Neural cell (in vitro differentiated cells): ENCODE measurements around the gene TLN1. TPM values are rescaled to one million over a fixed set of nuclear protein-coding genes. Genes with fewer than 3 reads are reported as not detected.

Source experiments
- H2AFZ ChIP-seq: fragments of 200-600, 300-800 bp; sonication (generic), shearing (Covaris generic); 2 replicates; pipeline ENCODE4 v1.6.0; 2014; ENCODE audit warnings: low read depth, mild to moderate bottlenecking, antibody characterized with exemption, low read length, moderate library complexity
- H3F3A ChIP-seq: fragments of 200-600 bp; shearing (Covaris generic); 2 replicates; pipeline ENCODE4 v1.6.1; 2016; ENCODE audit warnings: mild to moderate bottlenecking, moderate library complexity, mixed read lengths, antibody characterized with exemption, low read length; ENCODE audit not compliant: insufficient read depth, poor library complexity, severe bottlenecking
- H3K27ac ChIP-seq: fragments of 200-600, 300-800 bp; sonication (generic), shearing (Covaris generic); 2 replicates; pipeline ENCODE4 v1.5.1; 2014; ENCODE audit warnings: mild to moderate bottlenecking, low read length, moderate library complexity
- H3K27me3 ChIP-seq: fragments of 300-800, 200-600 bp; sonication (generic), shearing (Covaris generic); 2 replicates; pipeline ENCODE4 v1.6.0; 2014; ENCODE audit warnings: mild to moderate bottlenecking, low read depth, low read length, moderate library complexity; ENCODE audit not compliant: insufficient read depth
- H3K36me3 ChIP-seq: fragments of 300-800, 200-600 bp; sonication (generic), shearing (Covaris generic); 2 replicates; pipeline ENCODE4 v1.5.1; 2014; ENCODE audit warnings: mild to moderate bottlenecking, antibody characterized with exemption, low read length, moderate library complexity; ENCODE audit not compliant: insufficient read depth
- H3K4me2 ChIP-seq: fragments of 300-800, 200-600 bp; sonication (generic), shearing (Covaris generic); 2 replicates; pipeline ENCODE4 v1.6.0; 2014; ENCODE audit warnings: mild to moderate bottlenecking, low read length
- H3K4me3 ChIP-seq: fragments of 300-800, 200-600 bp; sonication (generic), shearing (Covaris generic); 2 replicates; pipeline ENCODE4 v1.5.1; 2014; ENCODE audit warnings: mild to moderate bottlenecking, low read length, moderate library complexity
- H3K79me2 ChIP-seq: fragments of 200-600 bp; shearing (Covaris generic); replicated peaks from 2 replicates; pipeline ENCODE4 v1.6.0; 2014; ENCODE audit warnings: mild to moderate bottlenecking, low read length, moderate library complexity; ENCODE audit not compliant: insufficient read depth
- H3K9ac ChIP-seq: fragments of 300-800, 200-600 bp; sonication (generic), shearing (Covaris generic); 2 replicates; pipeline ENCODE4 v1.6.1; 2016; ENCODE audit warnings: mild to moderate bottlenecking, low read length, mixed read lengths
- H3K9me2 ChIP-seq: fragments of 200-600 bp; shearing (Covaris generic); 2 replicates; pipeline ENCODE4 v1.6.1; 2016; ENCODE audit warnings: mild to moderate bottlenecking, low read length, mixed read lengths; ENCODE audit not compliant: insufficient read depth
- H3K9me3 ChIP-seq: fragments of 200-600, 300-800 bp; sonication (generic), shearing (Covaris generic); 2 replicates; pipeline ENCODE4 v1.6.1; 2016; ENCODE audit warnings: mild to moderate bottlenecking, mixed run types, low read length, moderate library complexity, mixed read lengths
- H4K20me1 ChIP-seq: fragments of 200-600 bp; shearing (Covaris generic); 2 replicates; pipeline ENCODE4 v1.6.1; 2016; ENCODE audit warnings: mild to moderate bottlenecking, mixed run types; ENCODE audit not compliant: insufficient read depth
- EP300 ChIP-seq: fragments of 450-650 bp; conservative IDR thresholded peaks from 2 replicates; pipeline ENCODE4 v1.6.1; 2014; ENCODE audit warnings: antibody characterized with exemption, mild to moderate bottlenecking, moderate library complexity; ENCODE audit not compliant: poor library complexity, severe bottlenecking
- MXI1 ChIP-seq: fragments of 450-650 bp; conservative IDR thresholded peaks from 2 replicates; pipeline ENCODE4 v1.6.1; 2014; ENCODE audit warnings: antibody characterized with exemption, mild to moderate bottlenecking; ENCODE audit not compliant: poor library complexity, severe bottlenecking
- POLR2AphosphoS5 ChIP-seq: IDR thresholded peaks from 2 replicates; pipeline ENCODE4 v1.6.1; 2012
- SMC3 ChIP-seq: fragments of 450-650 bp; conservative IDR thresholded peaks from 2 replicates; pipeline ENCODE4 v1.6.1; 2014; ENCODE audit warnings: antibody characterized with exemption, mild to moderate bottlenecking, moderate library complexity; ENCODE audit not compliant: poor library complexity
- polyA plus RNA-seq: library from polyadenylated mRNA; depleted of rRNA; stranded (reverse); fragments of >200 nt; gene quantifications from 2 replicates; pipeline ENCODE4 v1.2.3, GENCODE V29; 2014
- TF ChIP-seq, protein P1 (sequence below): fragments of 450-650 bp; IDR thresholded peaks from 2 replicates; pipeline ENCODE4 v1.5.1; 2014; ENCODE audit warnings: antibody characterized with exemption, mild to moderate bottlenecking, moderate library complexity; ENCODE audit not compliant: poor library complexity, severe bottlenecking

Gene TLN1
- polyA plus RNA-seq, 1 donor from 2014 or later: 7.1 TPM

DNA sequence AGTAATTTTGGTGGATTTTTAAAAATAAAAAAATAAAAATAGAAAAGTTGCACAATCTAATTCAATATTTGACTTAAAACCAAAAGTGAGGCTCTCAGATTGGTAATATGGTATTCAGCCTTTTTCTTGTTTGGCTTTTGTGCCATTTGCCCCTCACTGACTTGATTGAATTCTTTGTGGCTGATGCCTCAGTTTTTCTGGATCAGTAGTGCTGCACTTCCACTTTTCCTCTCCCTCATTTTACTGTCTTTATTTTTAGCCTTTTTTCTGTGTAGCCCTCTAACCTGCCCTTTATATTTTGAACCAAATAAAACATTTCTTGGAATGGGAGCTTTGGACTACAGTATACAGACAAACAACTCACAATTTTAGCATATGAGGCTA, 25.9 kb upstream of the TLN1 start:
- H3K36me3 ChIP-seq: peaks cover 6% of the 10 kb centered on the region
- no peaks in the 10 kb centered on the region for H3K9me3 ChIP-seq
- H3K79me2 ChIP-seq: no peaks in the 10 kb centered on the region
- no peaks in the 10 kb centered on the region for H3K27me3 ChIP-seq
- TF ChIP-seq EP300 (no peak), POLR2AphosphoS5 (no peak)
- no peak overlapping the region for H3K9ac ChIP-seq
- no peaks in the 10 kb centered on the region for H3F3A ChIP-seq
- H3K9me2 ChIP-seq: no peaks in the 10 kb centered on the region
- no peaks in the 10 kb centered on the region for H4K20me1 ChIP-seq
- no peak overlapping the region for H2AFZ ChIP-seq
- H3K4me2 ChIP-seq: no peak overlapping the region
- no peak overlapping the region for H3K27ac ChIP-seq
- peak overlapping the region; percentile 67 for H3K4me3 ChIP-seq

DNA sequence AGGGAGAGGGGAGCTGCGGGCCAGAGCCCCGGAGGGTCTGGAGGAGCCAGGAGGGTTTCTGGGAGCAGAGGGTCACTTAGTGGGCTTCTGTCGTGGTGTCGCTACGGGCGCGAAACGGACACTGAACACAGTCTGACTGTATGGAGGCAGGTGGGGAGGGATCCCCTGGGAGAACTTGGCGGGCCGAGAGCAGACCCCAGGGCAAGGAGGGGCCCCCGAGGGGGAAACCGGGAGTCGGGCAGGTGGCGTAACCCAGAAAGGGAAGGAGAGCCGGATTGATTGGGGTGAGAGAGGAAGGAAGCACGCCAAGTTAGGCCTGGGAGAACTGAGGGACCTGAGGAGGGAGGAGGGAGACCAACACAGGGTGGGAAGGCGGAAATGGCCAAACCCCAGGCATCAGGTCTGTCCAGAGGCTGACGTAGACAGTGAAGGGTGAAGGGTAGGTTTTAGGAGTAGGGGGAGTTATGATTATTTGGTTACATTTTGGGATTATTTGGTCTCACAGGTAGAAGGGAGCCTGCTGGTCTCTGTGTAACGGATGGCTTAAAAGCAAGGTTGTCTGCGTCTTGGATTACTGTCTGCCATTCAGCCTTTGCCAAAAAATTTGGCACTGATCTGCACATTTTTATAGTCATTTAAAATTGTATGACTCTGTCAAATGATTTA, 25.4 kb upstream of the TLN1 start:
- peak overlapping the region; percentile 58 for H3K9ac ChIP-seq
- H3K36me3 ChIP-seq: peaks cover 6% of the 10 kb centered on the region
- no peak overlapping the region for H3K27ac ChIP-seq
- TF ChIP-seq, protein P1, sequence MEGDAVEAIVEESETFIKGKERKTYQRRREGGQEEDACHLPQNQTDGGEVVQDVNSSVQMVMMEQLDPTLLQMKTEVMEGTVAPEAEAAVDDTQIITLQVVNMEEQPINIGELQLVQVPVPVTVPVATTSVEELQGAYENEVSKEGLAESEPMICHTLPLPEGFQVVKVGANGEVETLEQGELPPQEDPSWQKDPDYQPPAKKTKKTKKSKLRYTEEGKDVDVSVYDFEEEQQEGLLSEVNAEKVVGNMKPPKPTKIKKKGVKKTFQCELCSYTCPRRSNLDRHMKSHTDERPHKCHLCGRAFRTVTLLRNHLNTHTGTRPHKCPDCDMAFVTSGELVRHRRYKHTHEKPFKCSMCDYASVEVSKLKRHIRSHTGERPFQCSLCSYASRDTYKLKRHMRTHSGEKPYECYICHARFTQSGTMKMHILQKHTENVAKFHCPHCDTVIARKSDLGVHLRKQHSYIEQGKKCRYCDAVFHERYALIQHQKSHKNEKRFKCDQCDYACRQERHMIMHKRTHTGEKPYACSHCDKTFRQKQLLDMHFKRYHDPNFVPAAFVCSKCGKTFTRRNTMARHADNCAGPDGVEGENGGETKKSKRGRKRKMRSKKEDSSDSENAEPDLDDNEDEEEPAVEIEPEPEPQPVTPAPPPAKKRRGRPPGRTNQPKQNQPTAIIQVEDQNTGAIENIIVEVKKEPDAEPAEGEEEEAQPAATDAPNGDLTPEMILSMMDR: no peak
- TF ChIP-seq MXI1 (no peak), EP300 (no peak)
- H3K79me2 ChIP-seq: no peaks in the 10 kb centered on the region
- H3K4me3 ChIP-seq: peak overlapping the region; percentile 67
- H3K27me3 ChIP-seq: no peaks in the 10 kb centered on the region
- no peaks in the 10 kb centered on the region for H4K20me1 ChIP-seq
- no peaks in the 10 kb centered on the region for H3F3A ChIP-seq
- H2AFZ ChIP-seq: no peak overlapping the region
- no peaks in the 10 kb centered on the region for H3K9me3 ChIP-seq
- no peaks in the 10 kb centered on the region for H3K9me2 ChIP-seq
- H3K4me2 ChIP-seq: peak overlapping the region; percentile 37

DNA sequence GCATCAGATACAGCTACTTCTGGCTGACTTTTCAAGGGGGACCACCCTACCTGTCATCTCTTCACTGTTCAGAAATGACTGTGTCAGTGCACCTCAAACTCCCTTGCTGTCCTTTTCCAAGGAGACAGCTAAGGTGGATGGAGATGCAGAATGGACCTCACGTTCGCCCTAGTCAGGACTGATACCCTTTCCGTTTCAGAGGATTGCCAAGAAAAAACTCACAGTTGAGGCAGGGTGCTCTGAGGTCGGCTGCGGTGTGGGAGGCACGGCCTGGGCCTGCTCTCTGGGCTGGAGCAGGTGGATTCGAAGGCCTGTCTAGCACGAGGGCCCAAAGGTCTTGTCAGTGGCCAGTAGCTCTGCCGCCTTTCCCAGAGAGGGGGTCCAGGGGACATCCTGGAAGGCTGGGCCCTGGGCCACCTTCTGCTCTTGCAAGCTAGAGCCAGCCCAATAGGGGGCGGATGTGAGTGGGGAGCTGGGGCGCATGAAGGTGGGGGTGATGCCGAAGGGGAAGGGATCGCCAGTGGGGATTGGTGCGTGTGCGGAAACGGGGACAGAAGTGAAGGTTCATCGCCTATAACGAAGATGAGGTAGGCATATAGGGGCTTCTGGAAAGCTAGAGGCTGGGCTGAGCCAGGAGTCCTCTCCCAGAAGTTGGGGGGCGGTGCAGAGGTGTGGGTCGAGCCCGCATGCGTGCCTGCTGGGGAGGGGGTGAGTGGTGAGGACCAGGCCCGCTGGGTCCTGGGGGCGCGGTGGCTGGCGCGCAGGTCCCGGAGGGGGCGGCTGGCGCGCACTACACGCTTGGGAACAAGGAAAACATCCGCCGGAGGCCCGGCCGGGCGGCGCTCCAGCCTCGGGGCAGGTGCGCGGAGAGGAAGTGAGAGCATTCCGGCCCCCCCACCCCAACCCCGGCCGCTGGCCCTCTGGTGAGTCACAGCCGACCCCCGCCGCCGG, 24.6 kb upstream of the TLN1 start:
- peak overlapping the region; percentile 67 for H3K4me3 ChIP-seq
- peak overlapping the region; percentile 58 for H3K9ac ChIP-seq
- H3K79me2 ChIP-seq: no peaks in the 10 kb centered on the region
- TF ChIP-seq POLR2AphosphoS5: no peak
- TF ChIP-seq SMC3: no peak
- no peak for TF ChIP-seq MXI1
- TF ChIP-seq, protein P1: peak; percentile 57
- peaks cover 6% of the 10 kb centered on the region for H3K36me3 ChIP-seq
- no peaks in the 10 kb centered on the region for H4K20me1 ChIP-seq
- no peaks in the 10 kb centered on the region for H3K9me3 ChIP-seq
- H3F3A ChIP-seq: no peaks in the 10 kb centered on the region
- H3K9me2 ChIP-seq: no peaks in the 10 kb centered on the region
- no peak overlapping the region for H2AFZ ChIP-seq
- no peaks in the 10 kb centered on the region for H3K27me3 ChIP-seq
- H3K27ac ChIP-seq: no peak overlapping the region
- no peak overlapping the region for H3K4me2 ChIP-seq
